Memory B cell (primary cell): ENCODE results near the gene GAMT.
"Not testable (repeated sequence)": the region's sequence is repeated elsewhere in the genome, so short reads cannot be mapped to it uniquely, and the experiment has no call there.

Experiments
- ATAC-seq: fragments of 150-1000 bp; cut with Tn5 transposase; 2 replicates; pipeline ENCODE4 v1.10.0; 2021; ENCODE audit warnings: low read depth, mild to moderate bottlenecking, moderate library complexity
- DNase-seq, 2 donors: peaks; one replicate each; pipeline ENCODE4 v3.0.0; 2022; ENCODE audit warnings: low spot score in 2 of 2
- H3K27ac Mint-ChIP-seq: one replicate; pipeline ENCODE4 v1.8.0; 2022; ENCODE audit warnings: mild to moderate bottlenecking, moderate library complexity, mixed read lengths
- H3K27me3 Mint-ChIP-seq: one replicate; pipeline ENCODE4 v1.8.0; 2022; ENCODE audit warnings: mixed read lengths
- H3K36me3 Mint-ChIP-seq: one replicate; pipeline ENCODE4 v1.8.0; 2022; ENCODE audit warnings: mild to moderate bottlenecking, mixed read lengths
- H3K4me1 Mint-ChIP-seq: one replicate; pipeline ENCODE4 v1.8.0; 2022; ENCODE audit warnings: mixed read lengths
- H3K4me3 Mint-ChIP-seq: one replicate; pipeline ENCODE4 v1.8.0; 2022; ENCODE audit warnings: mild to moderate bottlenecking, moderate library complexity, mixed read lengths
- H3K9me3 Mint-ChIP-seq: one replicate; pipeline ENCODE4 v1.8.0; 2022; ENCODE audit warnings: mixed read lengths

GAMT gene

GRCh38 chr19:1427221-1427920 is 26.0 kb upstream of the GAMT start:
- no peaks in the 10 kb centered on the region for H3K4me1 Mint-ChIP-seq
- no peaks in the 10 kb centered on the region for H3K9me3 Mint-ChIP-seq
- no peak overlapping the region for H3K27ac Mint-ChIP-seq
- no peak overlapping the region for H3K4me3 Mint-ChIP-seq
- H3K36me3 Mint-ChIP-seq: peaks cover 19% of the 10 kb centered on the region
- H3K27me3 Mint-ChIP-seq: no peaks in the 10 kb centered on the region
- DNase-seq (no peak), ATAC-seq (no peak)

- H3K27me3 Mint-ChIP-seq: no peaks in the 10 kb centered on the region
- no peaks in the 10 kb centered on the region for H3K9me3 Mint-ChIP-seq
- peaks cover 19% of the 10 kb centered on the region for H3K36me3 Mint-ChIP-seq
- no peak overlapping the region for H3K4me3 Mint-ChIP-seq
- no peak overlapping the region for H3K27ac Mint-ChIP-seq
- no peak for ATAC-seq
- no peaks in the 10 kb centered on the region for H3K4me1 Mint-ChIP-seq
- no peak for DNase-seq
These were observed 25.4 kb upstream of the GAMT start for GRCh38 chr19:1426736-1427135.

DNA sequence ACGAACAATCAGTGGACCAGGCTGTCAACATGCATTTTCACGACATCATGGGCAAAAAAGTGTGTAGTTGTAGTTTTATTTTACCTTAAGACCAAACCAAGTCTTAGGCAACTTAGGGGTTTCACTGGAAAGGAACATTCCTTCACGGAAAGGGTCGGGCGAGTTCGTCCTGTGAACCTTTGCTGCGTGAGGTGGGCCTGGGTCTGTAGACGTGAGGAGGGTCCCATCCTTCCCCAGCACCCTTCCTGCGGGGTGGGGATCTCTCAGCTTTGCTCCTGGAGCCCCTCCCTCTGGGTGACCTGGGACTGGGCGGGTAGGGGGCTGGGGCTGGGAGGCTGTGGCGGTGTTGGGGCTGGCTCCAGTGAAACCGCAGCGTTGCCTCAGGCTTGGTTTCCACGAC is 24.6 kb upstream of the GAMT start:
- no peaks in the 10 kb centered on the region for H3K27me3 Mint-ChIP-seq
- no peak overlapping the region for H3K4me3 Mint-ChIP-seq
- no peaks in the 10 kb centered on the region for H3K9me3 Mint-ChIP-seq
- no peak for ATAC-seq
- no peaks in the 10 kb centered on the region for H3K4me1 Mint-ChIP-seq
- no peak overlapping the region for H3K27ac Mint-ChIP-seq
- DNase-seq: no peak
- peaks cover 20% of the 10 kb centered on the region for H3K36me3 Mint-ChIP-seq

DNA sequence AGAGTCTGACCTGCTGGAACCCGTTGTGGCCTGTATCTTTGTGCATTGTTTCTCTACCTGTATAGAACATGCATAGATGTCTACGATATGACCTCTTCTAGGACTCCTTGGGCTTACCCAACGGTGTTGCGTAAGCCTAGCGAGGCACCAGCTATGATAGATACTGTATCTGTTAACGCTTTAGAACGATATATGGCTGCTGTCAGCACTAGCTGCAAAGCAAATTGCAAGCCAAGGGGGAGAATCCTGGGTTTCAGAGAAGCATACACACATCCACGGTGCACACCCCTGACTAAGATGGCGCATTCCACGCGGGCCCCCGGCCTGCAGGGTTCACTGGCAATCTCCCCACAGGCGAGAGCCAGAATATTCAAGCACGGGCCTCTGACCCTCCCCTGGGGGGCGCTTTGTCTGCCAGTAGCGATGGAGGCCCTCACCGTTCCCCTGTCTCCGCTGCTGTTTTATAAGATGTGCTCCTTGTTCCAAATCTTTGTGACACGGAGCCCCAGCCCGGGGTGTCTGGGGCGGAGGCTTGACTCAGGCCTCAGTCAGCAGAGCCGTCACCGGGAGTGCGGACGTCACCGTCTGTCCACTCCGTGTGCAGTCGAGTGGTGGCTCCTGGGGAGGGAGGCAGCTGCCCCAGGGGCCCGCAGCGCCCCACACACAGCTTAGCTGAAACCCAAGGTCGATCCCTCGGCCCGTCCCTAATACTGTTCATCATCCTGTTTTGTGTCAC is 23.9 kb upstream of the GAMT start:
- H3K27me3 Mint-ChIP-seq: no peaks in the 10 kb centered on the region
- H3K9me3 Mint-ChIP-seq: no peaks in the 10 kb centered on the region
- DNase-seq (no peak), ATAC-seq (no peak)
- H3K4me1 Mint-ChIP-seq: no peaks in the 10 kb centered on the region
- H3K4me3 Mint-ChIP-seq: no peak overlapping the region
- no peak overlapping the region for H3K27ac Mint-ChIP-seq
- H3K36me3 Mint-ChIP-seq: peaks cover 23% of the 10 kb centered on the region

GRCh38 chr19:1424192-1424955 is 23.0 kb upstream of the GAMT start:
- no peak for DNase-seq
- H3K4me1 Mint-ChIP-seq: no peaks in the 10 kb centered on the region
- H3K27me3 Mint-ChIP-seq: no peaks in the 10 kb centered on the region
- no peak overlapping the region for H3K4me3 Mint-ChIP-seq
- no peak for ATAC-seq
- peaks cover 21% of the 10 kb centered on the region for H3K36me3 Mint-ChIP-seq
- H3K27ac Mint-ChIP-seq: no peak overlapping the region
- H3K9me3 Mint-ChIP-seq: no peaks in the 10 kb centered on the region

GRCh38 chr19:1423436-1424191 is 22.3 kb upstream of the GAMT start:
- H3K36me3 Mint-ChIP-seq: peaks cover 25% of the 10 kb centered on the region
- H3K27ac Mint-ChIP-seq: no peak overlapping the region
- no peaks in the 10 kb centered on the region for H3K9me3 Mint-ChIP-seq
- H3K4me1 Mint-ChIP-seq: no peaks in the 10 kb centered on the region
- no peaks in the 10 kb centered on the region for H3K27me3 Mint-ChIP-seq
- no peak overlapping the region for H3K4me3 Mint-ChIP-seq
- ATAC-seq (no peak), DNase-seq (no peak)

DNA sequence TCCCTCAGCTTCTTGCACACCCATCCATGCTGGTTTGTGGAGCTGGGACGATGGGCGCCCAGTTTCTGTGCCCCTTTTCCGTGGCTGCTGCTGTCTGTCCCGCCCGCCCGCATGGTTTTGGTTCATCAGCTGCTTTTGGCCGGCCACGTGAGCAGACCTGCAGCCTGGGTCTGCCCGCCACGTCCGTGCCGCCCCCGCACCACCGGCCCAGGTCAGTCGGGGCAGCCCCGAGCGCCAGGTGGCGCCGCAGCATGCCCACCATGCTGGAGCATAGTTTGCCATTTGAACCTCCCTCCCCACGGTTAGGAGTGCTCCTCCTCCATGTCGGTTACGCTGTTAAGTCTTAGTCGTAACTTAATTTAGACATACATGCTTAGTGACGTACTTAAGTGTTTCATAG is 21.6 kb upstream of the GAMT start:
- Mint-ChIP-seq H3K4me1 (no peaks in the 10 kb centered on the region), H3K27me3 (no peaks in the 10 kb centered on the region), H3K9me3 (no peaks in the 10 kb centered on the region), H3K36me3 (peaks cover 25% of the 10 kb centered on the region), H3K4me3 (no peak overlapping the region), H3K27ac (no peak overlapping the region)
- ATAC-seq (no peak), DNase-seq (no peak)

DNA sequence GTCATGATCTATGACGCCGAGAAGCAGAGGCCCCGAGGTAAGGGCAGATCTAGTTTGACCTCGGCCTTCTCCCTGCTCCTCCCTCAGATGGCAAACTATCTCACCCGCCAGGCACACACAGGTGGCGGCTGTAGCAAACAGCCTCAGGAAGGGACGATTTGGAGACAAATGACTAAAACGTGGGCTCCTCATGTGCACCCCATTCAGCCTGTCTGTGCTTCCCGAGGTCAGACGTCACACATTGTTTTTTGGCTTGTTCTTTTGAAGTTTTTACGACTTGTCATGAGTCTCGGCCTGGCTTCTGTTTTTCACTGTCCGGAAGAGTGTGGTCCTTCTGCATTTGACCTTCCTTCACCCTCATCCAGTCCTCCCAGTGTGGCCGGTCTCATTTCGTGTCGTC is 21.0 kb upstream of the GAMT start:
- Mint-ChIP-seq H3K4me1 (no peaks in the 10 kb centered on the region), H3K36me3 (peaks cover 28% of the 10 kb centered on the region), H3K4me3 (no peak overlapping the region), H3K27ac (no peak overlapping the region), H3K9me3 (no peaks in the 10 kb centered on the region), H3K27me3 (no peaks in the 10 kb centered on the region)
- no peak for DNase-seq
- no peak for ATAC-seq

- DNase-seq (no peak), ATAC-seq (no peak)
- Mint-ChIP-seq H3K27ac (no peak overlapping the region), H3K27me3 (no peaks in the 10 kb centered on the region), H3K4me3 (no peak overlapping the region), H3K36me3 (peaks cover 30% of the 10 kb centered on the region), H3K9me3 (no peaks in the 10 kb centered on the region), H3K4me1 (no peaks in the 10 kb centered on the region)
These were observed 20.6 kb upstream of the GAMT start for GRCh38 chr19:1421958-1422305.

DNA sequence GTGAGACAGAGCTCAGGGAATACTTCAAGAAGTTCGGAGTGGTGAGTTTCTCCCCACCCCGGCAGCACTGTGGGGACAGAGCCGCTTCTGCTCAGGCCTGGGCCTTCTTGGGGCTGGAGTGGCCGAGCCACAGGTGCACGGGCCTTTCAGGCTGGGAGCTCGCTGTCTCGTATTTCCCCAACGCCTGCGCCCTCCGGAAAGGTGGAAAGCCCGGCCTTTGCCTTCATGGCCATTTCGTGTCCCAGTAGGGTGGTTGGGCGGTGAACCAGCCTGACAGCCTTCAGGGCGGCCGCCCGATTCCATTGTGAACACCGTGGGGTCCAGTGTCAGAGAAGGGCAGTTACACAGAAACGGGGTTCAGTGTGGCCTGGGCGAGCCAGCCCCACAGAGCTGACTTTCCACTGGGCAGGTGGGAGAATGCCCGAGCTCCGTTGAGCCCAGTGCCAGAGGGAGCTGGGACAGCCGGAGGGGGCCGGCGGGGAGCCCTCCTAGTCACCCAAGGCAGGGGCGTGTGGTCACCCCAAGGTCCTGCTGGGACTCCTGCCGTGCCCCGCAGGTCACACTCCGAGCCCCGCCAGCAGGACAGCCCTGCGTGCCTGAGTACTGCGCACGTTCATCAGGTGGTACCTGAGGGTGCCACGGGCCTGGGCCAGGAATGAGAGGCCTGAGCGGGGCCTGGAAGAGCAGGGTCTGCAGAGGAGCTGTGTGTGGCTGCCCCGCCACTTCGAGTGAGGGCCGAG is 20.0 kb upstream of the GAMT start:
- no peak overlapping the region for H3K27ac Mint-ChIP-seq
- no peaks in the 10 kb centered on the region for H3K27me3 Mint-ChIP-seq
- H3K4me3 Mint-ChIP-seq: no peak overlapping the region

GRCh38 chr19:1420590-1420989 is 19.2 kb upstream of the GAMT start:
- no peaks in the 10 kb centered on the region for H3K9me3 Mint-ChIP-seq
- no peak overlapping the region for H3K27ac Mint-ChIP-seq
- ATAC-seq: no peak
- peaks cover 6% of the 10 kb centered on the region for H3K4me1 Mint-ChIP-seq
- no peak overlapping the region for H3K4me3 Mint-ChIP-seq
- no peak for DNase-seq
- no peaks in the 10 kb centered on the region for H3K27me3 Mint-ChIP-seq
- peaks cover 30% of the 10 kb centered on the region for H3K36me3 Mint-ChIP-seq

More for the DNA sequence above, 20.0 kb upstream of the GAMT start:
- H3K4me1 Mint-ChIP-seq: peaks cover 2% of the 10 kb centered on the region
- ATAC-seq: no peak
- H3K9me3 Mint-ChIP-seq: no peaks in the 10 kb centered on the region
- peaks cover 30% of the 10 kb centered on the region for H3K36me3 Mint-ChIP-seq
- no peak for DNase-seq

- ATAC-seq, H3K4me1 Mint-ChIP-seq, H3K27ac Mint-ChIP-seq, H3K9me3 Mint-ChIP-seq, H3K27me3 Mint-ChIP-seq, H3K4me3 Mint-ChIP-seq, DNase-seq: not testable (repeated sequence)
- H3K36me3 Mint-ChIP-seq: peaks cover 29% of the 10 kb centered on the region
These were observed 18.7 kb upstream of the GAMT start for GRCh38 chr19:1420085-1420484.

DNA sequence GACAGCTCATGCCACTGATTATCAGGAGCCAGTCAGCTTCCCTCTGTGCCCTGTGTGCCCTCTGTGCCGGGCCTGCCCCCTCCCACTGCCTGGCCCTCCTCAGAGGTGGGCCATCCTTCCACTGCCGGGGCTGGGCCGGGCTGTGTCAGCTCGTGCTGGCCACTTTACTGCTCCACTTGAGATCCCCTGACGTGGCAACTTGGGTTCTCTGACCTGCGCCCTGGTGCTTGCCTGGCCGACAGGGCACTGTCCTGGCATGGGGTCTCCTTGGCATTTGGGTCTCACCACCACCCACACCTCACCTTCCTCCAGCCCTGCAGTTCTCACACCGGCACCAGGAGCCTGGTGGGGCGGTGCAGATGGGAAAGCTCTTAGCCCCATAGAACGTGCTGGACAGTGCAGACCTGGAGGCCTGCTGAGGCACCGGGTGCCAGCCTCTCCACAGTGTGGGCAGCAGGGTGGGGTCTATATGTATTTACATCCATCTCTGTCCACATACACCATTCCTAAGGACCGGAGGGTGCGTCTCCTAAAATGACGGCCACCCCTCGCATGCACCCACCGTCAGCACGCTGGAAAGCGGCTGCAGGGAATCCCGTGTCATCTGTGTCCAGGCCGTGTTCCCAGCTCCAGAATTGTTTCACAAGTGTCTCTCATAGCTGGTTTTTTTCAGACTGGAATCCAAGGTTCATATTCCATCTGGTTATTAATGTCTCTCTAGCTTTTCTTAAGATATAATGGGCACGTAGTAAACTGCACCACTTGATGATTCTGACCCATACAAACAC is 17.8 kb upstream of the GAMT start:
- no peak overlapping the region for H3K27ac Mint-ChIP-seq
- H3K4me1 Mint-ChIP-seq: peaks cover 12% of the 10 kb centered on the region
- peaks cover 24% of the 10 kb centered on the region for H3K36me3 Mint-ChIP-seq
- ATAC-seq (no peak), DNase-seq (no peak)
- no peaks in the 10 kb centered on the region for H3K27me3 Mint-ChIP-seq
- H3K9me3 Mint-ChIP-seq: no peaks in the 10 kb centered on the region
- no peak overlapping the region for H3K4me3 Mint-ChIP-seq
